Peyer's patch (tissue), 4 donors: ENCODE data around the gene KCNH6.

Experiments
- POLR2A ChIP-seq, 2 donors: fragments of 450-650 bp; IDR thresholded peaks; one replicate each; pipeline ENCODE4 v1.5.1; 2017; ENCODE audit warnings: antibody characterized with exemption in 2 of 2, mild to moderate bottlenecking in 2 of 2, moderate library complexity in 2 of 2
- TF ChIP-seq, protein P1 (sequence below), 6 experiments: fragments of 450-650 bp in 4 of 6; fragments of 200-600 bp in 2 of 6; sonication (generic) in 1 of 6; IDR thresholded peaks; one replicate each; pipeline ENCODE4 v1.5.1; 2017 to 2019; ENCODE audit warnings: antibody characterized with exemption in 6 of 6, mild to moderate bottlenecking in 3 of 6, moderate library complexity in 1 of 6

DNA sequence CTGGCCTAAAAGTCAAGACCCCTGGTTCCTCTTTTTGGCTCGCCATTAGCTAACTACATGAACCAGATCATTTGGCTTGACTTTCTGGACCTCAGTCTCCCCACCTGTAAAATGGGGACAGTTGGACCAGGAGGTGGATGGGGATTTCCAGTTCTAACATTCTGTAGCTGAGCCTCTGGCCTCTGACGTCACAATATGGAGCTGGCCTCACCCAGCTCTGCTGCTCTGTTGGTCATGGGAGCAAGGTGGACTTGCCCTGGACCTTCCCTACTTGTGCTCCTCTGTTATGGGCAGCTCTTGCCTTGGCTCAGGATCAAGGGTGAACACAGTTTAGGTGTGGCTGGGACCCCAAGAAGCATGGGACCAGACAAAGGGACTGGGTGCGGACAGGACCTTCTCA is 16.5 kb upstream of the KCNH6 start:
- TF ChIP-seq POLR2A (IDR thresholded peaks at IDR 0.05) = no peak
- TF ChIP-seq, protein P1, sequence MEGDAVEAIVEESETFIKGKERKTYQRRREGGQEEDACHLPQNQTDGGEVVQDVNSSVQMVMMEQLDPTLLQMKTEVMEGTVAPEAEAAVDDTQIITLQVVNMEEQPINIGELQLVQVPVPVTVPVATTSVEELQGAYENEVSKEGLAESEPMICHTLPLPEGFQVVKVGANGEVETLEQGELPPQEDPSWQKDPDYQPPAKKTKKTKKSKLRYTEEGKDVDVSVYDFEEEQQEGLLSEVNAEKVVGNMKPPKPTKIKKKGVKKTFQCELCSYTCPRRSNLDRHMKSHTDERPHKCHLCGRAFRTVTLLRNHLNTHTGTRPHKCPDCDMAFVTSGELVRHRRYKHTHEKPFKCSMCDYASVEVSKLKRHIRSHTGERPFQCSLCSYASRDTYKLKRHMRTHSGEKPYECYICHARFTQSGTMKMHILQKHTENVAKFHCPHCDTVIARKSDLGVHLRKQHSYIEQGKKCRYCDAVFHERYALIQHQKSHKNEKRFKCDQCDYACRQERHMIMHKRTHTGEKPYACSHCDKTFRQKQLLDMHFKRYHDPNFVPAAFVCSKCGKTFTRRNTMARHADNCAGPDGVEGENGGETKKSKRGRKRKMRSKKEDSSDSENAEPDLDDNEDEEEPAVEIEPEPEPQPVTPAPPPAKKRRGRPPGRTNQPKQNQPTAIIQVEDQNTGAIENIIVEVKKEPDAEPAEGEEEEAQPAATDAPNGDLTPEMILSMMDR (IDR thresholded peaks at IDR 0.05) = no peak
